ENCODE measurements around the gene CALN1.
"Not testable (repeated sequence)": the region's sequence is repeated elsewhere in the genome, so short reads cannot be mapped to it uniquely, and the experiment has no call there.

The CALN1 gene

GRCh38 chr7:72080341-72080766 is 331.8 kb downstream of the CALN1 start:
- no peak for DNase-seq

GRCh38 chr7:72078856-72079255 is 333.3 kb downstream of the CALN1 start:
- DNase-seq = no peak

- DNase-seq = no peak
These were observed 333.8 kb downstream of the CALN1 start for GRCh38 chr7:72078301-72078700.

GRCh38 chr7:72077786-72078185 is 334.4 kb downstream of the CALN1 start:
- DNase-seq = no peak

GRCh38 chr7:72072901-72073300 is 339.2 kb downstream of the CALN1 start:
- DNase-seq = no peak

GRCh38 chr7:72069263-72069662 is 342.9 kb downstream of the CALN1 start:
- DNase-seq = no peak

- not testable (repeated sequence) for DNase-seq
These were observed 346.4 kb downstream of the CALN1 start for GRCh38 chr7:72065764-72066163.

GRCh38 chr7:72064916-72065315 is 347.2 kb downstream of the CALN1 start:
- DNase-seq = no peak

GRCh38 chr7:72063330-72063729 is 348.8 kb downstream of the CALN1 start:
- no peak for DNase-seq

GRCh38 chr7:72062666-72063065 is 349.5 kb downstream of the CALN1 start:
- no peak for DNase-seq

GRCh38 chr7:72059925-72060324 is 352.2 kb downstream of the CALN1 start:
- no peak for DNase-seq

- no peak for DNase-seq
These were observed 353.6 kb downstream of the CALN1 start for GRCh38 chr7:72058579-72058978.

GRCh38 chr7:72057796-72058195 is 354.3 kb downstream of the CALN1 start:
- DNase-seq = no peak

- no peak for DNase-seq
These were observed 354.9 kb downstream of the CALN1 start for GRCh38 chr7:72057231-72057630.

- DNase-seq = no peak
These were observed 356.7 kb downstream of the CALN1 start for GRCh38 chr7:72055426-72055825.

- no peak for DNase-seq
These were observed 358.8 kb downstream of the CALN1 start for GRCh38 chr7:72053292-72053691.

- DNase-seq = no peak
These were observed 363.7 kb downstream of the CALN1 start for GRCh38 chr7:72048420-72048819.

GRCh38 chr7:72042855-72043254 is 369.3 kb downstream of the CALN1 start:
- no peak for DNase-seq

- DNase-seq = no peak
These were observed 371.5 kb downstream of the CALN1 start for GRCh38 chr7:72040641-72041040.

GRCh38 chr7:72039460-72039859 is 372.7 kb downstream of the CALN1 start:
- DNase-seq = no peak

GRCh38 chr7:72038022-72038732 is 374.0 kb downstream of the CALN1 start:
- DNase-seq = no peak

- no peak for DNase-seq
These were observed 374.6 kb downstream of the CALN1 start for GRCh38 chr7:72037516-72037915.

- no peak for DNase-seq
These were observed 376.9 kb downstream of the CALN1 start for GRCh38 chr7:72035266-72035665.

- DNase-seq = no peak
These were observed 379.2 kb downstream of the CALN1 start for GRCh38 chr7:72032934-72033333.

- no peak for DNase-seq
These were observed 381.0 kb downstream of the CALN1 start for GRCh38 chr7:72030994-72031667.
